Measurements from ENCODE around the gene LCTL. TPM values are rescaled to one million over a fixed set of nuclear protein-coding genes. Genes with fewer than 3 reads are reported as not detected.
A peak's percentile ranks its signal among the peaks of the same experiment; 100 is the strongest.
"Not testable (repeated sequence)": the region's sequence is repeated elsewhere in the genome, so short reads cannot be mapped to it uniquely, and the experiment has no call there.

Gene LCTL
- total and polyA plus RNA-seq, 7 donors = 0.01 TPM; not detected in 6

DNA sequence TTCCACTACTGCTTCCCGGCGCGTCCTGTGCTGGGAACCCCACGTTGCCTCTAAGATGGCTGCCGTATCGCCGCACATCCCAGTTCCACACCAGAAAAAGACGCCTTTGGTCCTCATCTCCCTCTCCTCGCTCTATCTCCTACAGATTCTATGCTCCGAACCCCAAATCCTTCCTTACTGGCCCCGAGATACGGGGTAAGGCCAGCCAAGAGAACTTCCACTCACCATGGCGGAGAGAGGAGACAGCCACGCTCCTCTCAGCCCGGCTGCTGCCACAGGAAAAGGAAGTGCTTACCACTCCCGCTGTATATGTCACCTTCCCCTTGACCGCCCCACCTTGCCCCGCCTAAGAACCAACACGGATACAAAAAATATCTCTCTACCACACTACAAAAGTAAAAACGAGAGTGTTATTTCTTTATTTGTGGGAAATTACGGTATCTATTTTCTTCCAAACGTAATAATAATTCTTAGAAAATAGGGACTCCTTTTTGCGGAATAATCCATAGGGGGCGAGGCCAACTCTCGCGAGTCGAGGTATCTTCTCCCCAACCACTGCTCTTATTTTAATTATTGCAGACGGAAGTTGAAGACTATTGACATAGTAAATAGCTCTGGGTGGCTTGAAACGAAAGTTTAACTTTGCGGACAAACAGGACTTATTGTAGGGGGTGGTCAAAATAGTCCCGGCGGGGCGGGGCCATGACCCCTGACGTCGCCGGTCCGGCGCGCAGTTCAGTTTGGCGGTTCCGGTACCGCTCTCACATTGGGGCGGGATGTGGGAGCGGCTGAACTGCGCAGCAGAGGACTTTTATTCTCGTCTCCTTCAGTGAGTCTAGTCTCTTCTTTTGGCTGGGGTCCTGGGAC, 61.0 kb downstream of the LCTL start, which contains the start of the genes RPL4 and ZWILCH:
RPL4 (minus strand) TSS at position 293 of the 867 bp plus-strand sequence; CDS start at position 228, 65 bp downstream.
ZWILCH (plus strand) TSS at position 764 of the 867 bp plus-strand sequence; CDS start at position 777, 13 bp downstream.
- TF ChIP-seq POLR2AphosphoS5 (IDR thresholded peaks at IDR 0.05) (peak; percentile 96 to 99 (median 98)), POLR2A (IDR thresholded peaks at IDR 0.05) (peak; percentile 98 to 99)
- TF ChIP-seq, protein P1, sequence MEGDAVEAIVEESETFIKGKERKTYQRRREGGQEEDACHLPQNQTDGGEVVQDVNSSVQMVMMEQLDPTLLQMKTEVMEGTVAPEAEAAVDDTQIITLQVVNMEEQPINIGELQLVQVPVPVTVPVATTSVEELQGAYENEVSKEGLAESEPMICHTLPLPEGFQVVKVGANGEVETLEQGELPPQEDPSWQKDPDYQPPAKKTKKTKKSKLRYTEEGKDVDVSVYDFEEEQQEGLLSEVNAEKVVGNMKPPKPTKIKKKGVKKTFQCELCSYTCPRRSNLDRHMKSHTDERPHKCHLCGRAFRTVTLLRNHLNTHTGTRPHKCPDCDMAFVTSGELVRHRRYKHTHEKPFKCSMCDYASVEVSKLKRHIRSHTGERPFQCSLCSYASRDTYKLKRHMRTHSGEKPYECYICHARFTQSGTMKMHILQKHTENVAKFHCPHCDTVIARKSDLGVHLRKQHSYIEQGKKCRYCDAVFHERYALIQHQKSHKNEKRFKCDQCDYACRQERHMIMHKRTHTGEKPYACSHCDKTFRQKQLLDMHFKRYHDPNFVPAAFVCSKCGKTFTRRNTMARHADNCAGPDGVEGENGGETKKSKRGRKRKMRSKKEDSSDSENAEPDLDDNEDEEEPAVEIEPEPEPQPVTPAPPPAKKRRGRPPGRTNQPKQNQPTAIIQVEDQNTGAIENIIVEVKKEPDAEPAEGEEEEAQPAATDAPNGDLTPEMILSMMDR (IDR thresholded peaks at IDR 0.05) = no peak
- no peaks in the 10 kb centered on the region for H3K27me3 ChIP-seq
- peak within 1 kb of the TSS; percentile 88 to 90 (median 89) for H3K27ac ChIP-seq
- H3K36me3 ChIP-seq = peaks cover 12 to 37% (median 27%) of the 10 kb centered on the region in 4 donors
- peaks cover 0 to 30% (median 22%) of the 10 kb centered on the region in 4 donors for H3K4me1 ChIP-seq
- peak; percentile 90 for DNase-seq
- intact Hi-C loops (cut with DNase I) = loop anchor here (2.0 to 5.0 kb wide), 3 partner anchors 118 to 348 kb away; partner anchors contain the start of genes MAP2K1 and TIPIN
- WGBS, 2 donors = 0% methylated on average over 46 of the region's 46 CpGs
- H3K4me3 ChIP-seq = peak within 1 kb of the TSS; percentile 65 to 87 (median 78)
- no peaks in the 10 kb centered on the region for H3K9me3 ChIP-seq

DNA sequence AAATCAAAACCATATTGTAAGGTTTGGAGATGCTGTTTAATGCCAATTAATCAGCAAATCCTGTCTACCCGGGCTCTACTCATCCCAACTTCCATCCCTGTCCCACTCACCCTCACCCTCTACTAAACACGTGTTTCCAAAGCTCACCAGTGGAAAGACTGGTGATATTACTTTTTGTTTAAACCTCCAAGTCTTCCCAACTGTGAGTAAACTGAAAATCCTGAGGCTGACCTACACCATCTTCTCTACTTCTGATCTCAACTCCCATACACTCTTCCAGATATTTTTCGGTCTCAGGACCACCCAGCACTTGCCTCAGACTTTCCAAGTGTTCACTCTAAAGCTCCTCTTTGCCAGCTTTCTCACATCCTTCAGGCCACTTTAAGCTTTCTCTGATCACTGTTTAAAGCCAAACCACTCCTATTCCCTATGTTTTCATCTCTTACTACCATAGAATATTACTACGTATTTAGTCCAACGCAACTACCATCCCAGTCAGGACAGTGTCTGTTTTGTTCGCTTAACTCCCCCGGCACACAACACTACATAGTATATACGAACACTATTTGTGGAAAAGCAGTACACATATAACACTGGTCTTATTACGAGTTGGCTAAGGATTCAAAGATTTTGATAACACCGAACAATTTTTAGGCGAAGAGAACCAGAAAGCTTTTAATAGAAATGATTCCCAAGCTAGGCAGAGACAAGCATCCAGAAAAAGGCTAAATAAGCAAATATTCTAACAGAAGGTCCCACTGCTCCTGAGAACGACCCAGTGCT, 61.8 kb downstream of the LCTL start:
- Histone ChIP-seq H3K9me3 (no peaks in the 10 kb centered on the region), H3K36me3 (peaks cover 18 to 45% (median 36%) of the 10 kb centered on the region in 4 donors), H3K27me3 (no peaks in the 10 kb centered on the region), H3K27ac (peak overlapping the region; percentile 88 to 90 (median 89)), H3K4me1 (peaks cover 0 to 30% (median 22%) of the 10 kb centered on the region in 4 donors), H3K4me3 (peak overlapping the region; percentile 65 to 87 (median 78))
- WGBS, 2 donors = 1% methylated on average over 12 of the region's 12 CpGs
- TF ChIP-seq, protein P1 (IDR thresholded peaks at IDR 0.05) = no peak
- TF ChIP-seq POLR2A (IDR thresholded peaks at IDR 0.05) = no peak
- no peak for TF ChIP-seq POLR2AphosphoS5 (IDR thresholded peaks at IDR 0.05)
- no peak for TF ChIP-seq EP300 (IDR thresholded peaks at IDR 0.05)
- DNase-seq = no peak
- intact Hi-C loops (cut with DNase I) = loop anchor here (2.0 to 5.0 kb wide), 3 partner anchors 117 to 348 kb away; partner anchors contain the start of genes MAP2K1 and TIPIN

DNA sequence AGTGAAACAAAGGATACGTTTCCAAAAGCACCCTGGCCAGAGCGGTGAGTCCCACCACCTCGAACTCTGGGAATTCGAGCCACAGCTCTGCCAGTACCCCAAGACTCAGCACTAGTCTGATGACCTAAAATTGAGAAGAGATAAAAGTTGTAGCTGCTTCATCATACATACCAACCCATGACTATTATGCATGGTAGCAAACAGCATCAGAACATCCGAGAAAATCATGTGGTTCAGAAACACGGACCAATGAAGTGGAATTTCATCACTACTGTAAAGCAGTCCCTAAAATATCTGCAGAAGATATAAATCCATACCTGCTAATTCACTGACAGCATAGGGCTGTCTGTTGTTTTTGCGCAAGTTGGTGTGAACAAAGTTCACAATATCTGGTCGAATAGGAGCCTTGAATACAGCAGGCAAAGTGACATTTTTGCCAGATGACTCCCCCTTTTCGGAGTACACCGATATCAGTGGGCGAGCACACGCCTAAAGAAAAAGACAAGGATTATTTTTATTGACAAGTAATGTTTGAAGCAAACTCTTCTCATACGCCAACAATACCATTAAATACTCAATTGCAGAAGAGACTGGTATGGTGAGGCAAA, 62.7 kb downstream of the LCTL start:
- Histone ChIP-seq H3K4me1 (peaks cover 0 to 35% (median 25%) of the 10 kb centered on the region in 4 donors), H3K27ac (peak overlapping the region in 3 of 4 donors; percentile 88 to 90 (median 89)), H3K4me3 (peak overlapping the region in 3 of 4 donors; percentile 72 to 87 (median 85)), H3K36me3 (peaks cover 25 to 53% (median 44%) of the 10 kb centered on the region in 4 donors)
- DNase-seq, H3K27me3 ChIP-seq, H3K9me3 ChIP-seq: not testable (repeated sequence)
- intact Hi-C loops (cut with DNase I) = loop anchor here (5.0 kb wide), 1 partner anchor 349 kb away; no protein-coding TSS in a partner anchor
- 32 to 59% methylated on average over 13 of the region's 13 CpGs for WGBS, 2 donors

- no peak for DNase-seq
- no peaks in the 10 kb centered on the region for H3K27me3 ChIP-seq
- no peak overlapping the region for H3K27ac ChIP-seq
- H3K4me1 ChIP-seq = peaks cover 0 to 39% (median 30%) of the 10 kb centered on the region in 4 donors
- intact Hi-C loops (cut with DNase I) = loop anchor here (5.0 kb wide), 1 partner anchor 350 kb away; no protein-coding TSS in a partner anchor
- H3K36me3 ChIP-seq = peaks cover 25 to 54% (median 45%) of the 10 kb centered on the region in 4 donors
- TF ChIP-seq POLR2AphosphoS5 (IDR thresholded peaks at IDR 0.05) (no peak), POLR2A (IDR thresholded peaks at IDR 0.05) (no peak), EP300 (IDR thresholded peaks at IDR 0.05) (no peak)
- TF ChIP-seq, protein P1 (IDR thresholded peaks at IDR 0.05) = no peak
- 76 to 77% methylated on average over 10 of the region's 10 CpGs for WGBS, 2 donors
- H3K9me3 ChIP-seq = no peaks in the 10 kb centered on the region
- H3K4me3 ChIP-seq = no peak overlapping the region
These were observed 63.3 kb downstream of the LCTL start for GRCh38 chr15:66502491-66502890.

- intact Hi-C loops (cut with DNase I) = loop anchor here (5.0 kb wide), 1 partner anchor 352 kb away; no protein-coding TSS in a partner anchor
- H3K36me3 ChIP-seq = peaks cover 25 to 55% (median 45%) of the 10 kb centered on the region in 4 donors
- not testable (repeated sequence) for H3K27me3 ChIP-seq, H3K9me3 ChIP-seq, H3K4me3 ChIP-seq, DNase-seq, H3K27ac ChIP-seq
- H3K4me1 ChIP-seq = peaks cover 0 to 42% (median 36%) of the 10 kb centered on the region in 4 donors
- 79 to 86% methylated on average over 7 of the region's 7 CpGs for WGBS, 2 donors
These were observed 65.5 kb downstream of the LCTL start for GRCh38 chr15:66500346-66500745.

Data from sigmoid colon (tissue), 7 donors.